Pancreas (tissue), 10 donors: ENCODE results near the gene CD4. TPM values are rescaled to one million over a fixed set of nuclear protein-coding genes. Genes with fewer than 3 reads are reported as not detected.

Source experiments
- ATAC-seq, 4 donors: fragments of 200-7000 bp; cut with Tn5 transposase; one replicate each; pipeline versions ENCODE4 v1.8.0 to v1.9.1; 2020; ENCODE audit warnings: mild to moderate bottlenecking in 4 of 4, moderate library complexity in 4 of 4
- DNase-seq, 6 donors: peaks; one replicate each; pipeline ENCODE4 v3.0.0-alpha.2; 2020
- FAIRE-seq: peaks from 2 replicates; lab custom pipeline; 2012; peaks lifted over from hg19 to GRCh38; lab: Jason Lieb, UNC
- H3K27ac ChIP-seq, 4 donors: fragments of 200-600 bp; sonication (generic); 1 replicate in 3 of 4; 2 replicates in 1 of 4; pipeline versions ENCODE4 v1.5.0 to v1.8.0; 2020
- H3K27me3 ChIP-seq, 4 donors: fragments of 200-600 bp; one replicate each; pipeline ENCODE4 v1.8.0; 2021
- H3K36me3 ChIP-seq, 3 donors: fragments of 200-600 bp; sonication (generic) in 1 of 3; one replicate each; pipeline versions ENCODE4 v1.5.0 to v1.8.0; 2020 to 2021
- H3K4me1 ChIP-seq, 3 donors: fragments of 200-600 bp; one replicate each; pipeline ENCODE4 v1.8.0; 2021
- H3K4me3 ChIP-seq, 4 donors: fragments of 200-600 bp; sonication (generic) in 2 of 4; one replicate each; pipeline versions ENCODE4 v1.5.0 to v1.8.0; 2020 to 2021
- H3K9me3 ChIP-seq, 4 donors: fragments of 200-600 bp; one replicate each; pipeline ENCODE4 v1.8.0; 2021
- WGBS, 2 donors: extraction: QIAGEN DNeasy Blood & Tissue Kit; methylation state at CpG; one replicate each; pipeline ENCODE4 v1.1.7; 2013; 5-methylcytosine and 5-hydroxymethylcytosine counted together
- intact Hi-C, 3 donors: fragments of 100-400 bp; cut with DNase I; formaldehyde crosslinking; loops; one replicate each; pipeline versions ENCODE4 v1.11.1 to v1.14.2; 2022
- polyA plus RNA-seq, 2 donors: library from polyadenylated mRNA; stranded (reverse); fragments of 200-250 nt; gene quantifications; one replicate each; pipeline ENCODE4 v1.2.3, GENCODE V29; 2013
- total RNA-seq, 6 donors: library from RNA; stranded (reverse); fragmentation: NEBNext Ultra II Directional in 4 of 6; extraction: Animal tissue kit (Norgen Biotek cat#: 25700) in 4 of 6; gene quantifications; one replicate each; pipeline versions ENCODE4 v1.2.1 to v1.2.4, GENCODE V29; 2021 to 2023
- TF ChIP-seq, protein P1 (sequence below), 4 donors: fragments of 200-600 bp; sonication (generic) in 3 of 4; IDR thresholded peaks; one replicate each; pipeline versions ENCODE4 v1.5.0 to v1.8.0; 2021; ENCODE audit warnings: antibody characterized with exemption in 4 of 4
- donor health status: healthy with polysubstance abuse.
- donor health status: DM: no; HTN: no; CAD: no; lungs with moderate emphysema.
- donor health status: DM: no; HTN: no; CAD: no.
- donor health status: control.
- donor health status: control.
- donor health status: Bipolar disorder and iron deficiency.
- donor health status: DM: yes; HTN: yes; CAD: no.
- donor health status: DM: no; HTN: no; CAD: no.
- donor health status: DM: no; HTN: no; CAD: no.
- donor health status: DM: yes; HTN: yes; CAD: no.

The CD4 gene
- total and polyA plus RNA-seq, 8 donors, result 1.2 to 19.9 (median 2.1) TPM

DNA sequence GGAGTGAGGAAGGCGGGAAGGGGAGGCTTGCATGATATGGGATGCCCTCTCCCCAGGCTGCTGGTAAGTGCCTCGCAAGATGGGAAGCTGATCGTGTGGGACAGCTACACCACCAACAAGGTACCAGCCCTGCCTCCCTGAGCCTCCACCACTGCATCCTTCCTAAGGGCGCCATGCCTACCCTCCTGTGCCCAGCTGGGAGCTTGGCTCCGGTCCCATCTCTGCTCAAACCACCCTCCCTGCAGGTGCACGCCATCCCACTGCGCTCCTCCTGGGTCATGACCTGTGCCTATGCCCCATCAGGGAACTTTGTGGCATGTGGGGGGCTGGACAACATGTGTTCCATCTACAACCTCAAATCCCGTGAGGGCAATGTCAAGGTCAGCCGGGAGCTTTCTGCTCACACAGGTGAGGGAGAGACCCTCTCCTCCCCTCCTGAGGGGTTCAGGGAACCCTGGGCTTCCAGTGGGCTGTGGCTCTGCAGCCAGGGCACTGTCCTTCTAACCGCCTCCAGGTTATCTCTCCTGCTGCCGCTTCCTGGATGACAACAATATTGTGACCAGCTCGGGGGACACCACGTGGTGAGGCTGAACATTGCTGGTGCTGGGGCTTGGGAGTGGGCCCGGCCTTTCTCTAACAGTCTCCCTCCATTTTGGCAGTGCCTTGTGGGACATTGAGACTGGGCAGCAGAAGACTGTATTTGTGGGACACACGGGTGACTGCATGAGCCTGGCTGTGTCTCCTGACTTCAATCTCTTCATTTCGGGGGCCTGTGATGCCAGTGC, 54.0 kb downstream of the CD4 start:
- Histone ChIP-seq H3K36me3 (no peaks in the 10 kb centered on the region), H3K4me1 (no peaks in the 10 kb centered on the region), H3K4me3 (no peak overlapping the region), H3K27ac (no peak overlapping the region), H3K9me3 (no peaks in the 10 kb centered on the region), H3K27me3 (no peaks in the 10 kb centered on the region)
- intact Hi-C loops, result no loop called here
- FAIRE-seq (no peak), DNase-seq (no peak), ATAC-seq (no peak)
- 74 to 80% methylated on average over 16 of the region's 16 CpGs for WGBS, 2 donors
- TF ChIP-seq, protein P1, sequence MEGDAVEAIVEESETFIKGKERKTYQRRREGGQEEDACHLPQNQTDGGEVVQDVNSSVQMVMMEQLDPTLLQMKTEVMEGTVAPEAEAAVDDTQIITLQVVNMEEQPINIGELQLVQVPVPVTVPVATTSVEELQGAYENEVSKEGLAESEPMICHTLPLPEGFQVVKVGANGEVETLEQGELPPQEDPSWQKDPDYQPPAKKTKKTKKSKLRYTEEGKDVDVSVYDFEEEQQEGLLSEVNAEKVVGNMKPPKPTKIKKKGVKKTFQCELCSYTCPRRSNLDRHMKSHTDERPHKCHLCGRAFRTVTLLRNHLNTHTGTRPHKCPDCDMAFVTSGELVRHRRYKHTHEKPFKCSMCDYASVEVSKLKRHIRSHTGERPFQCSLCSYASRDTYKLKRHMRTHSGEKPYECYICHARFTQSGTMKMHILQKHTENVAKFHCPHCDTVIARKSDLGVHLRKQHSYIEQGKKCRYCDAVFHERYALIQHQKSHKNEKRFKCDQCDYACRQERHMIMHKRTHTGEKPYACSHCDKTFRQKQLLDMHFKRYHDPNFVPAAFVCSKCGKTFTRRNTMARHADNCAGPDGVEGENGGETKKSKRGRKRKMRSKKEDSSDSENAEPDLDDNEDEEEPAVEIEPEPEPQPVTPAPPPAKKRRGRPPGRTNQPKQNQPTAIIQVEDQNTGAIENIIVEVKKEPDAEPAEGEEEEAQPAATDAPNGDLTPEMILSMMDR (IDR thresholded peaks at IDR 0.05), result no peak

DNA sequence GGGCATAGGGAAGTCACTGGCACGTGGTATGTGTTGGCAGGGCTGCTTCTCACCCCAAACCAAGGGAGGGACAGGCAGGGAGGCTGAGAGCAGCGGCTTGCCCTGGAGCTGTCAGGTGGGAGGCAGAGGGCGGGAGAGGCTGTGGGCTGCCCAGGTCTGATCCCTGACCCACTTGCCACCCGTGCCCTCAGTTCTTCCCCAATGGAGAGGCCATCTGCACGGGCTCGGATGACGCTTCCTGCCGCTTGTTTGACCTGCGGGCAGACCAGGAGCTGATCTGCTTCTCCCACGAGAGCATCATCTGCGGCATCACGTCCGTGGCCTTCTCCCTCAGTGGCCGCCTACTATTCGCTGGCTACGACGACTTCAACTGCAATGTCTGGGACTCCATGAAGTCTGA, 56.1 kb downstream of the CD4 start:
- Histone ChIP-seq H3K9me3 (no peaks in the 10 kb centered on the region), H3K27me3 (no peaks in the 10 kb centered on the region), H3K27ac (no peak overlapping the region), H3K36me3 (no peaks in the 10 kb centered on the region), H3K4me1 (no peaks in the 10 kb centered on the region), H3K4me3 (no peak overlapping the region)
- no peak for FAIRE-seq
- intact Hi-C loops, result no loop called here
- TF ChIP-seq, protein P1 (IDR thresholded peaks at IDR 0.05), result no peak
- 90 to 92% methylated on average over 16 to 17 of the region's 17 CpGs for WGBS, 2 donors
- DNase-seq, result no peak
- no peak for ATAC-seq

DNA sequence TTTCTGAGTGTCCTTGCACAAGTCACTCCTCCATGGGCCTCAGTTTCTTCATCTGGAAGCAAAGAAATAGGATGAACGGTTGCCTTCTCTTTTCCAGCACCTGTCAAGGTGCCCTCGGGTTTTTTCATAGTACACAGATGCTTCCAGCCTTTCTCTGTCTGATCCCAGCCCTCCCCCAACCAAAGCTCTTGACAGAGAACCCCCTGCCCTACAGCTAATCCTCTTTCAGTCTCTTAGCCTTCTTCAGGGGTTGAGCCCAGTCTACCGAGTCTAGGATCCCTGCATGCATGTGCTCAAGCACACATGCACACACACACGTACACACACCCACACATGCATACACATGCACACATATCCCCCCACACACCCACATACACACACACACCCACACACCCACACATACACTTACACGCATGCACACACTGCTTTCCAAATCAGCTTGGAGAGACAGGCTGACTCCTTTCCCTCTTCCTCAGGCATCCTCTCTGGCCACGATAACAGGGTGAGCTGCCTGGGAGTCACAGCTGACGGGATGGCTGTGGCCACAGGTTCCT, 57.1 kb downstream of the CD4 start:
- intact Hi-C loops, result no loop called here
- H3K4me3 ChIP-seq, result no peak overlapping the region
- H3K36me3 ChIP-seq, result no peaks in the 10 kb centered on the region
- DNase-seq (no peak), ATAC-seq (no peak), FAIRE-seq (no peak)
- WGBS, 2 donors, result 86 to 88% methylated on average over 7 of the region's 7 CpGs
- H3K4me1 ChIP-seq, result peaks cover 0 to 3% (median 0%) of the 10 kb centered on the region in 3 donors
- no peaks in the 10 kb centered on the region for H3K27me3 ChIP-seq
- TF ChIP-seq, protein P1 (IDR thresholded peaks at IDR 0.05), result no peak
- no peak overlapping the region for H3K27ac ChIP-seq
- no peaks in the 10 kb centered on the region for H3K9me3 ChIP-seq

- intact Hi-C loops, result no loop called here
- Histone ChIP-seq H3K27me3 (no peaks in the 10 kb centered on the region), H3K9me3 (no peaks in the 10 kb centered on the region), H3K27ac (no peak overlapping the region), H3K4me3 (no peak overlapping the region), H3K36me3 (no peaks in the 10 kb centered on the region), H3K4me1 (peaks cover 0 to 3% (median 0%) of the 10 kb centered on the region in 3 donors)
- DNase-seq (no peak), FAIRE-seq (no peak), ATAC-seq (no peak)
- TF ChIP-seq, protein P1 (IDR thresholded peaks at IDR 0.05), result no peak
- 96 to 100% methylated on average over 2 of the region's 2 CpGs for WGBS, 2 donors
Measured at GRCh38 chr12:6847676-6848075, 58.3 kb downstream of the CD4 start.

- 92 to 94% methylated on average over 2 of the region's 2 CpGs for WGBS, 2 donors
- no peak overlapping the region for H3K27ac ChIP-seq
- H3K4me3 ChIP-seq, result no peak overlapping the region
- intact Hi-C loops, result no loop called here
- ATAC-seq (no peak), DNase-seq (no peak), FAIRE-seq (no peak)
- no peaks in the 10 kb centered on the region for H3K27me3 ChIP-seq
- H3K36me3 ChIP-seq, result no peaks in the 10 kb centered on the region
- peaks cover 0 to 10% (median 7%) of the 10 kb centered on the region in 3 donors for H3K4me1 ChIP-seq
- TF ChIP-seq, protein P1 (IDR thresholded peaks at IDR 0.05), result no peak
- H3K9me3 ChIP-seq, result no peaks in the 10 kb centered on the region
Measured at GRCh38 chr12:6849427-6849826, 60.1 kb downstream of the CD4 start.
